GM23248 (cell line): Measurements from ENCODE around the gene PPM1H. TPM values are rescaled to one million over a fixed set of nuclear protein-coding genes. Genes with fewer than 3 reads are reported as not detected.

Source experiments
- DNase-seq: peaks from one replicate; pipeline ENCODE4 v3.0.0-alpha.2; 2015
- H2AFZ ChIP-seq: fragments of 200-600 bp; sonication (generic); 2 replicates; pipeline ENCODE4 v1.6.1; 2016; ENCODE audit warnings: antibody characterized with exemption
- H3F3A ChIP-seq: fragments of 200-600 bp; sonication (generic); 2 replicates; pipeline ENCODE4 v1.6.1; 2016; ENCODE audit warnings: mild to moderate bottlenecking, antibody characterized with exemption, mixed run types; ENCODE audit not compliant: insufficient read depth
- H3K27ac ChIP-seq: fragments of 200-600 bp; sonication (generic); 2 replicates; pipeline ENCODE4 v1.5.1; 2016; ENCODE audit warnings: mild to moderate bottlenecking
- H3K27me3 ChIP-seq: fragments of 200-600 bp; sonication (generic); replicated peaks from 2 replicates; pipeline ENCODE4 v1.6.1; 2016; ENCODE audit warnings: mild to moderate bottlenecking; ENCODE audit not compliant: insufficient read depth
- H3K36me3 ChIP-seq: fragments of 200-600 bp; sonication (generic); 2 replicates; pipeline ENCODE4 v1.6.1; 2016; ENCODE audit warnings: low read depth, mild to moderate bottlenecking
- H3K4me1 ChIP-seq: fragments of 200-600 bp; sonication (generic); 2 replicates; pipeline ENCODE4 v1.6.1; 2016; ENCODE audit warnings: mild to moderate bottlenecking; ENCODE audit not compliant: insufficient read depth
- H3K4me2 ChIP-seq: fragments of 200-600 bp; sonication (generic); one replicate; pipeline ENCODE4 v1.6.1; 2016; ENCODE audit warnings: mild to moderate bottlenecking; ENCODE audit not compliant: unreplicated experiment
- H3K4me3 ChIP-seq: fragments of 200-600 bp; sonication (generic); 2 replicates; pipeline ENCODE4 v1.5.1; 2016; ENCODE audit warnings: mild to moderate bottlenecking
- H3K79me2 ChIP-seq: fragments of 200-600 bp; sonication (generic); 2 replicates; pipeline ENCODE4 v1.6.1; 2016; ENCODE audit warnings: mild to moderate bottlenecking; ENCODE audit not compliant: insufficient read depth
- H3K9ac ChIP-seq: fragments of 200-600 bp; sonication (generic); 2 replicates; pipeline ENCODE4 v1.6.1; 2016; ENCODE audit warnings: mild to moderate bottlenecking
- H3K9me2 ChIP-seq: fragments of 200-600 bp; sonication (generic); 2 replicates; pipeline ENCODE4 v1.6.1; 2016; ENCODE audit warnings: mixed run types, mild to moderate bottlenecking, moderate library complexity; ENCODE audit not compliant: insufficient read depth
- H3K9me3 ChIP-seq: fragments of 200-600 bp; sonication (generic); one replicate; pipeline ENCODE4 v1.6.1; 2017; ENCODE audit warnings: low read depth
- H4K20me1 ChIP-seq: fragments of 200-600 bp; sonication (generic); 2 replicates; pipeline ENCODE4 v1.6.0; 2016; ENCODE audit not compliant: insufficient read depth
- EZH2 ChIP-seq: fragments of 200-600 bp; sonication (generic); IDR thresholded peaks from 2 replicates; pipeline ENCODE4 v1.6.1; 2018; ENCODE audit warnings: antibody characterized with exemption, mild to moderate bottlenecking; ENCODE audit not compliant: insufficient read depth, poor library complexity, severe bottlenecking
- EZH2phosphoT487 ChIP-seq: fragments of 200-600 bp; sonication (generic); IDR thresholded peaks from 2 replicates; pipeline ENCODE4 v1.6.1; 2018; ENCODE audit warnings: antibody characterized with exemption, moderate library complexity, mild to moderate bottlenecking, low read depth; ENCODE audit not compliant: insufficient read depth
- WGBS, 2 experiments: methylation state at CpG; one replicate each; pipeline ENCODE4 v1.1.6; 2015 to 2017; ENCODE audit warnings: low lambda C conversion rate in 2 of 2, low coverage in 1 of 2; ENCODE audit errors: missing lambda C conversion rate in 2 of 2; 5-methylcytosine and 5-hydroxymethylcytosine counted together
- in situ Hi-C: fragments of 300-500 bp; cut with MboI; formaldehyde crosslinking; loops from 2 replicates; pipeline ENCODE4 v1.15.0; 2020
- polyA plus RNA-seq: library from polyadenylated mRNA; unstranded; fragments of >200 nt; fragmentation: Nextera tagmentation; extraction: Ambion mirVana; gene quantifications from 2 replicates; pipeline ENCODE4 v1.2.1, GENCODE V29; 2016
- total RNA-seq: library from RNA; depleted of rRNA; stranded (reverse); fragments of >200 nt; shearing (Covaris generic); gene quantifications from 2 replicates; pipeline ENCODE4 v1.2.3, GENCODE V29; 2014

PPM1H gene
- total and polyA plus RNA-seq, 2 experiments from 2014 or later, result 0.13 to 1.2 TPM

DNA sequence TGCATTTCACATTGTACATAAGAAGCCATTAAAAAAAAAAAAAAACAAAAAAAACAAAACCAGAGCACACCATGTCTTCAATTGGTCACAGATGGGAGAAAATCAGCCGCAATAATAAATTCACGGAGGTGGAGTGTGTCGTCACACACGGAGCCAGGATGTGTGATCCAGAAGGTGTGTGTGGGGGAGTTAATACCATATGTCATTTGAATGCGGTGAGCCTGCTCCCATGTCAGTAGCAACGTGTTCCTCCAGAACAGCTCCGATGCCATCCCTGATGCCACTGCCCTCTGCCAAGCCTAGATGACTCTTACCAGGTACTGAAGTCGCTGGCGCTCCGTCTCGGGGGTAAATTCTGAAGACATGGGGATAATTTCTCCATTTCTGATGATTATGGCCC is 197.8 kb downstream of the PPM1H start:
- no peak overlapping the region for H3K27ac ChIP-seq
- in situ Hi-C loops, result no loop called here
- peaks cover 37% of the 10 kb centered on the region for H3K4me1 ChIP-seq
- WGBS, 2 experiments, result 98 to 99% methylated on average over 11 of the region's 11 CpGs
- H3F3A ChIP-seq, result peaks cover 24% of the 10 kb centered on the region
- no peaks in the 10 kb centered on the region for H3K27me3 ChIP-seq
- H3K79me2 ChIP-seq, result no peaks in the 10 kb centered on the region
- no peaks in the 10 kb centered on the region for H3K36me3 ChIP-seq
- H3K9ac ChIP-seq, result no peak overlapping the region
- no peak overlapping the region for H3K4me3 ChIP-seq
- no peak for DNase-seq
- H2AFZ ChIP-seq, result no peak overlapping the region
- no peaks in the 10 kb centered on the region for H3K9me2 ChIP-seq
- no peak overlapping the region for H3K4me2 ChIP-seq
- H4K20me1 ChIP-seq, result no peaks in the 10 kb centered on the region
- TF ChIP-seq EZH2phosphoT487 (no peak), EZH2 (no peak)
- no peaks in the 10 kb centered on the region for H3K9me3 ChIP-seq

DNA sequence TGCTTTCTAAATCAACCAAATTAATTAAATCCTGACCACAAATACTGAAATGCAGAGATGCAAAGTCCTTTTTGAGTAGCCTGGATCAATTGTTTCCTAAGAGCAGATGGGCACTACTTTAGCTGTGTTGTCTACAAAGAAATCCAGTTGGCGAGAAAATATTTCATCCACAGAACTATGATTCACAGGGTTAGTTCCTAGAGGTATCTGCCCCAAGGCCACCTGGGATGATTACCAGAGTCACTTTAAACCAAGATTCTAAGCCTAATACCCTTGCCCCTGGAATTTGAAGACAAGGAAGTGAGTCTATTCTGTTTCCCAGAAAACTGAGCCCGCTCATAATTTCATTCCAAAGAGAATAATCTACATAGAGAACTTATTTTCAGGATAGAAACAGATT is 198.4 kb downstream of the PPM1H start:
- Histone ChIP-seq H3K9me2 (no peaks in the 10 kb centered on the region), H3F3A (peaks cover 30% of the 10 kb centered on the region), H4K20me1 (no peaks in the 10 kb centered on the region), H3K27ac (no peak overlapping the region), H3K4me3 (no peak overlapping the region), H3K36me3 (no peaks in the 10 kb centered on the region), H3K4me2 (no peak overlapping the region), H3K4me1 (peaks cover 43% of the 10 kb centered on the region), H3K27me3 (no peaks in the 10 kb centered on the region), H3K9me3 (no peaks in the 10 kb centered on the region), H2AFZ (no peak overlapping the region), H3K9ac (no peak overlapping the region), H3K79me2 (no peaks in the 10 kb centered on the region)
- no peak for TF ChIP-seq EZH2
- no peak for TF ChIP-seq EZH2phosphoT487
- DNase-seq, result no peak
- WGBS, 2 experiments, result 79 to 87% methylated on average over 2 of the region's 2 CpGs
- in situ Hi-C loops, result no loop called here

DNA sequence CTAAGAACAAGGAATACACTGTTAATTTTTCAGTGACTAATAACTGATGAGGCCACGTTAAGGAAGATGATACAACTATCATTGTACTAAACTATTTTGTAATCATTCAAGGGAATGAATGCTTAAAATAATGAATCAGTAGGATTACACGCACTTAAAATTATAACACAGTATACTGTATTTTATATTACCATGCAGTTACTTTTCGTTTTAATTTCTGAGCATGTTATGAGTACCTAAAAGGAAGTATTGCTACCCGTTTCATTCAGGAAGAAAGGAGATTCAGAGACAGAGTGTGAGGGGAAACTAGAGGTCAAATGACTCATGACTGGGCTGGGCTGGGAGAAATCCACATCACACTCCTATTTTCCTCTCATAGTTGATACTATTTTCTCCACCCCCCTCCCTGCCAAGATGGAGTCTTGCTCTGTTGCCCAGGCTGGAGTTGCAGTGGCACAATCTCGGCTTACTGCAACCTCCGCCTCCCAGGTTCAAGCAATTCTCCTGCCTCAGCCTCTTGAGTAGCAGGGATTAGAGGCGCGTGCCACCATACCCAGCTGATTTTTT is 202.0 kb downstream of the PPM1H start:
- Histone ChIP-seq H3K27me3 (no peaks in the 10 kb centered on the region), H3K36me3 (no peaks in the 10 kb centered on the region), H3K27ac (peak overlapping the region; percentile 98), H3K79me2 (no peaks in the 10 kb centered on the region), H3K9me2 (no peaks in the 10 kb centered on the region), H4K20me1 (no peaks in the 10 kb centered on the region), H3K9me3 (no peaks in the 10 kb centered on the region), H3K4me3 (peak overlapping the region; percentile 24; the same call in 1 of the 2 replicates), H3K4me1 (peaks cover 56% of the 10 kb centered on the region), H3K9ac (peak overlapping the region; percentile 79), H3K4me2 (peak overlapping the region; percentile 90), H2AFZ (peak overlapping the region; percentile 62; the same call in 1 of the 2 replicates), H3F3A (peaks cover 54% of the 10 kb centered on the region)
- no peak for TF ChIP-seq EZH2
- TF ChIP-seq EZH2phosphoT487, result no peak
- 27 to 28% methylated on average over 8 of the region's 8 CpGs for WGBS, 2 experiments
- in situ Hi-C loops, result no loop called here
- peak; percentile 87 for DNase-seq

GRCh38 chr12:62731055-62731820 is 203.7 kb downstream of the PPM1H start:
- in situ Hi-C loops, result no loop called here
- Histone ChIP-seq H3K9ac (peak overlapping the region; percentile 79), H3K27ac (peak overlapping the region; percentile 98), H3K4me3 (peak overlapping the region; percentile 56), H3K4me2 (peak overlapping the region; percentile 90), H3F3A (peaks cover 56% of the 10 kb centered on the region), H4K20me1 (no peaks in the 10 kb centered on the region), H3K4me1 (peaks cover 62% of the 10 kb centered on the region), H3K9me2 (no peaks in the 10 kb centered on the region), H2AFZ (no peak overlapping the region), H3K36me3 (no peaks in the 10 kb centered on the region), H3K27me3 (no peaks in the 10 kb centered on the region), H3K9me3 (no peaks in the 10 kb centered on the region), H3K79me2 (no peaks in the 10 kb centered on the region)
- DNase-seq, result peak; percentile 83
- WGBS, 2 experiments, result 5 to 7% methylated on average over 11 of the region's 11 CpGs
- TF ChIP-seq EZH2phosphoT487 (no peak), EZH2 (no peak)
